ENCODE results near the gene GPAT2. TPM values are rescaled to one million over a fixed set of nuclear protein-coding genes. Genes with fewer than 3 reads are reported as not detected.
"Not testable (repeated sequence)": the region's sequence is repeated elsewhere in the genome, so short reads cannot be mapped to it uniquely, and the experiment has no call there.

Gene GPAT2
- total RNA-seq, 1 donor from 2014 or later, result 1.2 TPM

DNA sequence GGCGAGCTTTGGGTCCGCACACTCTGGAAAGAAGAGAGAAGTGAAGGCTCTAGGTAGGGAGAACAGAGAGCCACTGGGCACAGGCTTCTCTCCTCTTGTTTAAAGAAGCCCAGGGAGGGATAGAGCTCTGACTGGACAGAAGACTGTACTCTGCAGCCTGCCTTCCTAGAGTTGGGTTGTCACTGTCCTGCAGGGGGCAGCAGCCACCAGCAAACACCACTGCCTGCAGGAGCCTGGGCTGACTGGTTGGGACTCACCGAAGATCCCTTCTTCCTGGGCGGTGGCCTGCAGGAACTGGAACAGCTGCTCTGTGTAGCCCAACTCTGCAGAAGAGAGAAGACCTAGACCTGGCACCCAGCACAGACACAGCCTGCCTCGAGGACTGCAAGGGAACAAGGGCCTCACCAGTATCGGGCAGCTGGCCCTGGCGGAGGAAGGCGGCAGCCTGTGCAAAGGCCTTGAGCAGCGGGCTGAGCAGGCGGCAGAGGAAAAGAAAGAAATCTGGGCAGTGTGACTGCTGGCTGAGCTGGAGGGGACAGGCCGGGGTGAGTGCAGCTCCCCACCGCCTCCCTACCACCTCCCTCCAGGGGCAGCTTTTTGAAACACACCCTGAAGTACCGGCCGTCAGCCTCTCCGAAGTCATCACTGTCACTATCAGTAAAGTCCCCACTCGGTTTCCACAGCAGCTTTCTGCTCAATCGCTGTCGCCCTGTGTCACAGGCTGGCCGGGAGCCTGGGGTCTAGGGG is 11.8 kb downstream of the GPAT2 start:
- DNase-seq, result not testable (repeated sequence)

GRCh38 chr2:96022126-96022525 is 12.6 kb downstream of the GPAT2 start:
- DNase-seq, result not testable (repeated sequence)

- DNase-seq, result not testable (repeated sequence)
These were observed 13.6 kb downstream of the GPAT2 start for GRCh38 chr2:96021142-96021541.

DNA sequence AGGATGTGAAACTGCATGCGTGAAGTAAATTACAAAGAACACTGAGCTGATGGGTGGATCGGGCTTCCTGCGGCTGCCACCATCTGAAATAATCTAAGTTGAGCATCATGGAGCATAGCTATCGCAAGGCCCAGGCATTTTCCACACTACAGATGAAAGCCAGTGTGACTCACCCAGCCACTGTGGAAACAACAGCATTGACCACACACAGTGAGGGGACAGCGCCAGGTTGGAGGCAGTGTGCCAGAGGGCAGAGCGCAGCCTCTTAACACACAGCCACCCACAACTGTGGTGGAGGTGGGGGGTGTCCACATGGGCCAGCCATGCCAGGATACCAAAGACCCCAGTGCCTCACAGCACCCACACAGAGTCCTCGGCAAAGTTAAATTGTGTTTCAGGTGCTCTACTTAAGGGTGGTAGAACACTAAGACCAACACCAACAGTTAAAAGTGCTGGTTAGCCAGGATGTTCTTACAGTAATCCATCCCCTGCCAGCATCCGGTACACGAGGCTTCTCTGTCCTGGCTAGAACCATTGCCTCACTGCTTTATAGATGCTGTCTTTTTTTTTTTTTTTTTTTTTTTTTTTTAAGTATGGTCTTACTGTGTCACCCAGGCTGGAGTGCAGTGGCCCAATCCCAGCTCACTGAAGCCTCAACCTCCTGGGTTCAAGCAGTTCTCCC is 14.7 kb downstream of the GPAT2 start:
- not testable (repeated sequence) for DNase-seq

DNA sequence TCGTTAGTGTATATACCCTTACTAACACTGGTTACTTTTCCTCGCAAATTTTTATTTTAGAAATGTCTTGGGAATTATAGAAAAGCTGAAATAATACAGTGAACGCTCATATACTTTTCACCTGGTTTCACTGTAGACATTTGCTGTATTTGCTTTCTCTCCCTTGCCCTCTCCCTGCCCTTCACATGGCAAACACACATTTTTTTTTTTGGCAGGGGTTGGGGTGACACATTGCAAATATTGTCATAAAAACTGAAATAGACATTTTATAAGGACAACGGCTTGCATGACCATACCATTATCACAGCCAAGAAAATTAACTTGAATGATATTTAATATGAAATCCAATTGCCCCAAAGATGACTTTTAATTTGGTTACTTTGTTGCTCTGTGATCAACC is 18.4 kb downstream of the GPAT2 start:
- not testable (repeated sequence) for DNase-seq

DNA sequence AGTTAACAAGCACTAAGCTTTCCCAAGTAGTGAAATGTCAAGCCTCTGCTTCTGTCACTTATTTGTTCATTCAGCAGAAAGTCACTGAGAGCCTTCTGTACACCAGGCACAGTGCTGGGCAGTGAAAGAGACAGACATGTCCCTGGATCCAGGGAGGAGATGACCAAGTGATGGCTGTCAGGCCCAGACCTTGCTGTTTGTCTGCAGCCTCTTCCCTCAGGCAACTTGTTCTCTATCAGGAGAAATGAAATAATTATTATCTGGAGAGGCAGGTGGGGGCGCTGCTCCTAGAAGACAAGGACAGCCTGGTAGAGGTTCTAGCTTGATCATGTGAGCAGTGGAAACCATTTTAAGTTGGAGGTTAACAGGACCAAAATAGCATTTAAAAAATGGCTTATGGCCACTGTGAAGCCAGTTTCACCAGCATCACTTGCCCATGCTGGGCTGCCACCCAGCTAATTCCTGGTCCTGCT is 21.9 kb downstream of the GPAT2 start:
- not testable (repeated sequence) for DNase-seq

- not testable (repeated sequence) for DNase-seq
These were observed 22.5 kb downstream of the GPAT2 start for GRCh38 chr2:96012086-96012791.

GRCh38 chr2:96011129-96011455 is 23.6 kb downstream of the GPAT2 start:
- not testable (repeated sequence) for DNase-seq

DNA sequence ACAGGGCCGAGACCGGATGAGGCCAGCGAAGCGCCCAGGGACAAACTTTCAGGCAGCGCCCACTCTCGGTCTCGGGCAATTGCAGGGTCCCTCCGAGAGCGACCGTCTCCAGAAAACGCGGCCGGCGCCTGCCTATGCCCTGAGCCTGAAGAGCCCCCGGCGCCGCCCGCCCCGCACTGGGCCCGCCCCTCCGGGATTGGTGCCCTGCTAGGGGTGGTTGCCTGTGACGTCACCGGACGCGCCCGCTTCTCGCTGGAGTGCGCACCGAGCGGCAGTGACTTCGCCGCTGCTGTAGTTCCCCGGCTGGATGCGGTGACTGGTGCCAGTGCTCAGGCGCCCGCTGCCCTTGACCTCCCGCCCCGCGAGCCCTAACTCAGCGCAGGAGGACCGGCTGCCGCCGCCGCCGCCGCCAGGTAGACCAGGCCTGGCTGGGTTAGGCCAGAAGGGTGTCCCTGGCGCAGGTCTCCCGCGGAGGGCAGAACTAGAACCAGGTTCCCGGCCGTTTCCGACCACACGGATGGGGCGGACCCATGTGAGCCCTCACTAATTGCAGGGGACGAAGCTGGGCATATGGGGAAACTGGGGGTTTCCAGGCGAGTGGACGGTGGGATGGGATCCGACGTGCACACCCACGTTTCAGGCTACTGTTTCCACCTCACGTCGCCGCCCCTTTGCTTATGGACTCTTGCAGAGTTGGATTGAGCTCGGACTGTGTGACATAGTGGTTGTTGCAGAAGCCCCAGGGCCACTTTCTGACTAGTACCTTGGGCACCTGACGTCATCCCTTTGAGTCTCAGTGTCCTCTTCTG is 24.2 kb downstream of the GPAT2 start:
- DNase-seq, result not testable (repeated sequence)

- not testable (repeated sequence) for DNase-seq
These were observed 24.9 kb downstream of the GPAT2 start for GRCh38 chr2:96009833-96010232.

GRCh38 chr2:96008051-96008450 is 26.7 kb downstream of the GPAT2 start:
- not testable (repeated sequence) for DNase-seq

DNA sequence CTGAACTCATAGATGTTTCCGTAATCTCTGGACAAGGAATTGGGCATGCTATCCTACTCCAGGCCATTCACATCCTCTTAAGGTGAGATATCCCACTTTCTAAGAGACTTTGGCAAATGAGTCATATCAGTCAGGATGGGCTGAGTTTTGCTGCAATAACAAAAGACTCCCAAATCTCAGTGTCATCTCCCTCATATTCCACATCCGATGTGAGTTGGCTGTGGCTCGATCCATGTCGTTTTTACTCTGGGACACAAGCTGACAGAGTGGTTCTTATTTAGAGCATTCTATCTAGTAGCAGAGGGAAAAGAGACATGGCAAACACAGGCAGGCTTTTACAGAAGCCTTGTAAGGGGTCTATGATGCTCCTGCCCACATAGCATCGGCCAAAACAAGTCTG is 28.5 kb downstream of the GPAT2 start:
- not testable (repeated sequence) for DNase-seq

DNA sequence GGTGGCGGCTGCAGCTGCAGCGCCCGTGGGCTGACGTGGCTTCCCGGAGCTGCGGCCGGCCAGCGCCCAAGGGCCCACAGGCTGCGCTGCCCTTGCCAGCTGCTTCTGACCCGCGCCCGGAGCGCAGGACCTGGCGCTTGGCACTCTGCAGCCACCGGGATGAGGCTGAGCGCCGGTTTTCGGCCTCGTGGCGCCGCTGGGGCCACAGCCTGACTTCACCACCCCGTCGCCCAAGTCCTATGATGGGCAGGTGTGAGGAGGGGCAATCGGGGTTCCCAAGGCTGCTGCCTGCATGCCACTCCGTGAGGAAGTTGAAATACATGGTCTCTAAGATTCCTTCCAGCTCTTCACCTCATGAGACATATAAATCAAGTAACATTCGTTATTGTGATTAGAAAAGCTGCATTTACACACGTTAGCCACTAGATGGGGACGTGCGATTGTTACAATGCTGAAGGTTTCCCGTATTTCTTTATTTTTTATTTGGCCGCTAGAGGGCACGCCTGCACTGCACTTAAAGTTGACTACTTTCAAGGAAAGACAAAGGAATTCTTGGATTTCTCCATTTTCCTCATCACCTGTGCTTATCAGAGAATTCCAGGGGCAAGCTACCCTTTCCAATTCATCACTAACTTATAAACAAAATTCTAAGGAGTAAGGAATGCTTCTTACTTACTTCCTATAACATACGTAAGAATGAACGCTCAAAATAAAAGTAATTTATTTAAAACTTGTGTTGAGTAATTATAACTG is 42.0 kb downstream of the GPAT2 start:
- not testable (repeated sequence) for DNase-seq

- not testable (repeated sequence) for DNase-seq
These were observed 42.6 kb downstream of the GPAT2 start for GRCh38 chr2:95992102-95992501.

DNA sequence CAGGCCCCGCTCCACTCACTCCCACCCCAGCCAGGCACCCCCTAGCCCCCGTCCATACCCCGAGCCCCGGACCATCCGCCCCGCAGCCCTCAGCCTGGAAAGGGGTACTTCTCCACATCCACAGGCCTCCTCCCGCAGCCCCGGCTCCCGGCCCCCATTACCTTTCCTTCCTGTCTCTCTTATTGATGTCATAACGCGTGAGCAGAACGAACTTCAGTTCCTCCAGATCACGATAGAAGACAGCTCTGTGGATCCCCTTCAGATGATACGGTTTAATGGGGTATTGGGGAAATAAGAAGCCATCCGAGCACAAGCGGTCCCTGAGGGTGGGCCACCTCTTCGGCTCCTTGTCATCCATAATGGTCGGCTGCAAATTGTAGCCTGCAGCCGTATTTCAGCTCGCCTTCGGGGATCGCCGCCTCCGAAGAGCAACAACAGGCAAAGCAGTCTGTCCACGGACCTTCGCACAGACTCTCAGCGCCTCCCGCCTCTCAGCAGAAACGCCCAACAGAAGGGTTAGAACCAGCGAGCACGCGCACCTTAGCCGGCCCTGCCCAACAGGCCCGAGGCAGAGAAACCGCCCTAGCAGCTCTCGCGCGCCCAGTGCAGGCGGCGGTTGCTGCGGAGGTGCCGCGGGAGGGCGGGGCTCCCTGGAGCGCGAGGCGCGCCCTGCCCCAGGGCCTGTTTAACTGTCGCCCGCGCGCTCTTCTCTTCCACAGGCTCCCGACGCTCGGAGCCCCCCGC is 43.2 kb downstream of the GPAT2 start, which contains the start of gene ANKRD36C:
Gene ANKRD36C, minus strand, starts transcription at position 474 of the 744 bp plus-strand sequence. Its CDS starts 116 bp downstream, at position 358.
- DNase-seq, result not testable (repeated sequence)

DNA sequence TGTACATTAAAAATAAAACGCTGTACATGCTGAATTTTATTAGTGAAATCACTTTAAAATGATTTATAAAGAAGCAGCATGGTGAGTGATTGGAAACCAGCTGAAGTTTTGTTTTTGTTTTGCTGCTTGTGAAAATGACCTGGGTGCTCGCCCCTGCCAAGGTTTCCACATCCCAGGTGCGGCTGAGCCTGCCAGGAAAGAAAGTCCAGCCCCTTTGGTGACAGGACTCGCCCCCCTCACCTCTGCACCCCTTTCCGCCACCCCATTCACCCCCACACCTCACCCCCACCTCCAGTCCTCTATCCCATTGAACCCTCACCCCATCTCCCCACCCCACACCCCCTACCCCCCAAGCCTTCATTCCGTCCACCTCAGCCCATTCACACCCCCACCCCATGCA is 43.8 kb downstream of the GPAT2 start:
- DNase-seq, result not testable (repeated sequence)
